NCI-H1092 (cell line): Measurements from ENCODE around the gene SMURF2.

Experiments
- DNase-seq: peaks from one replicate; lab custom pipeline; 2025; lab: John Stamatoyannopoulos, UW

SMURF2 gene

GRCh38 chr17:64503821-64504768 is 158.0 kb downstream of the SMURF2 start:
- DNase-seq, result no peak

GRCh38 chr17:64503341-64503740 is 158.8 kb downstream of the SMURF2 start:
- DNase-seq, result no peak

GRCh38 chr17:64502809-64503208 is 159.3 kb downstream of the SMURF2 start:
- no peak for DNase-seq

GRCh38 chr17:64502021-64502420 is 160.1 kb downstream of the SMURF2 start:
- DNase-seq, result no peak

GRCh38 chr17:64500862-64501765 is 161.0 kb downstream of the SMURF2 start:
- no peak for DNase-seq

GRCh38 chr17:64500487-64500859 is 161.6 kb downstream of the SMURF2 start:
- DNase-seq, result no peak

- no peak for DNase-seq
Measured at GRCh38 chr17:64499805-64500486, 162.2 kb downstream of the SMURF2 start.

- no peak for DNase-seq
Measured at GRCh38 chr17:64498308-64499203, 163.6 kb downstream of the SMURF2 start.

- DNase-seq, result no peak
Measured at GRCh38 chr17:64497565-64498035, 164.5 kb downstream of the SMURF2 start.

- DNase-seq, result peak; percentile 90
Measured at GRCh38 chr17:64496786-64497564, 165.1 kb downstream of the SMURF2 start, which contains the start of gene POLG2. Gene POLG2 (minus strand): TSS chr17:64497054. CDS start chr17:64496968, 86 bp downstream.

GRCh38 chr17:64496348-64496785 is 165.7 kb downstream of the SMURF2 start:
- DNase-seq, result no peak
